ENCODE data around the gene FGF5.
"Not testable (repeated sequence)": the region's sequence is repeated elsewhere in the genome, so short reads cannot be mapped to it uniquely, and the experiment has no call there.

Gene FGF5

DNA sequence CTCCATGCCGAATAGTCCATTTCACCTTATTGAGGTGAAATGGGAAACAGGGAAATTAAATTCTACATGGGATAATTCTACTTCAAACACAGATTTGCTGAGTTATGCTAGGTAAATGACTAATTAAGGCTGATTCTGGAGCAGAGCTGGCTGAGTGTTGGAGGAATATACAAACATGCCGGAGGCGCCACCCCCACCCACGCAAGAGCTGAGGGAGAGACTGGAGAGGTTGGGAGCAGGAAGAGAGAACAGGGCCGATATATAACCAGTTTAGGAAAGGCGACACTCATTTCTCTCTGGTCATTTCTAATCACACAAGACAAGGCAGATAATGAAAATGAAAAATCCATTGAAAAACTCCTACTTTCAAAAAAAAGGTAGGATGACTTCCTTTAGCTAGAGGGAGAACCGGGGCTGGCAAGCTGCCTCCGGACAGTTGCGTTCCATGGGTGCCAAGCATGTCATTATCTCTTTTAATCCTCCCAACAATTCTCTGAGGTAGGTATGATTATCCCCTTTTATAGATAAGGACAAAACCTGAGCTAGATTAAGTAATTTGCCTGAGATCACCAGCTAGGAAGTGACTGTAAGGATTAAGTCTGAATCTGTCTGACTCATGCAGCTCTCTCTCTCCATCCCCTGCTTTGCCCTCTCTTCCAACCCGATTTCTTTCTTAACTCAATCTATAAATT, 41.5 kb downstream of the FGF5 start:
- Histone ChIP-seq H3K36me3 (ENCODE audit: insufficient read depth, insufficient read length, low read length) (no peaks in the 10 kb centered on the region), H3K27me3 (ENCODE audit: insufficient read depth, insufficient read length) (no peaks in the 10 kb centered on the region), H3K4me1 (ENCODE audit: insufficient read depth, insufficient read length) (no peaks in the 10 kb centered on the region), H3K9me3 (ENCODE audit: insufficient read depth, low read length) (peaks cover 1% of the 10 kb centered on the region; the same call in 1 of the 2 replicates), H3K4me3 (ENCODE audit: insufficient read length, low read depth) (no peak overlapping the region), H3K9ac (ENCODE audit: insufficient read length, low read depth) (no peak overlapping the region)
- DNase-seq (ENCODE audit: low read depth, low spot score) = no peak
- TF ChIP-seq YY1 (IDR thresholded peaks at IDR 0.05; ENCODE audit: insufficient read depth, insufficient read length) (no peak), SUZ12 (IDR thresholded peaks at IDR 0.05; ENCODE audit: extremely low read depth, insufficient read depth, insufficient read length) (no peak), ZNF274 (IDR thresholded peaks at IDR 0.05; ENCODE audit: low read depth, low read length) (no peak)

DNA sequence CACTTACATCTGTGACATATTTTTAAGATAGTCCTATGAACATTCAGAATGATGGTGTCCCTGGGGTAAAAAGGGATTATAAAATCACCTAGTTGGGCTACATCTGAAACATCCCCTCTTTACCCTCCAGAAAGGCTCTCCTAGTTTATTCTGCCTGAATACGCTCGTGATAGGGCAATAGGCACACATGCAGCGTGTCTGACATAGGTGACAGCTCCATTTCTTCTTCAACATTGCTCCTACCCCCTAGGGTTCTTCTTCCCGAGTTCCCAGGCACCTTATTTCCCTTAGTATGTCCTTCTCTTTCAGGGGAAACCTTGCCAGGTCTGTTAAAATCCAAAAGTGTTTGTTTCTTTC, 42.0 kb downstream of the FGF5 start:
- H3K27me3 ChIP-seq (ENCODE audit: insufficient read depth, insufficient read length) = no peaks in the 10 kb centered on the region
- TF ChIP-seq YY1 (IDR thresholded peaks at IDR 0.05; ENCODE audit: insufficient read depth, insufficient read length) = no peak
- no peak for TF ChIP-seq SUZ12 (IDR thresholded peaks at IDR 0.05; ENCODE audit: extremely low read depth, insufficient read depth, insufficient read length)
- TF ChIP-seq ZNF274 (IDR thresholded peaks at IDR 0.05; ENCODE audit: low read depth, low read length) = no peak
- H3K9ac ChIP-seq (ENCODE audit: insufficient read length, low read depth) = no peak overlapping the region
- DNase-seq (ENCODE audit: low read depth, low spot score) = no peak
- no peaks in the 10 kb centered on the region for H3K36me3 ChIP-seq (ENCODE audit: insufficient read depth, insufficient read length, low read length)
- no peak overlapping the region for H3K4me3 ChIP-seq (ENCODE audit: insufficient read length, low read depth)
- H3K4me1 ChIP-seq (ENCODE audit: insufficient read depth, insufficient read length) = no peaks in the 10 kb centered on the region
- H3K9me3 ChIP-seq (ENCODE audit: insufficient read depth, low read length) = no peaks in the 10 kb centered on the region

DNA sequence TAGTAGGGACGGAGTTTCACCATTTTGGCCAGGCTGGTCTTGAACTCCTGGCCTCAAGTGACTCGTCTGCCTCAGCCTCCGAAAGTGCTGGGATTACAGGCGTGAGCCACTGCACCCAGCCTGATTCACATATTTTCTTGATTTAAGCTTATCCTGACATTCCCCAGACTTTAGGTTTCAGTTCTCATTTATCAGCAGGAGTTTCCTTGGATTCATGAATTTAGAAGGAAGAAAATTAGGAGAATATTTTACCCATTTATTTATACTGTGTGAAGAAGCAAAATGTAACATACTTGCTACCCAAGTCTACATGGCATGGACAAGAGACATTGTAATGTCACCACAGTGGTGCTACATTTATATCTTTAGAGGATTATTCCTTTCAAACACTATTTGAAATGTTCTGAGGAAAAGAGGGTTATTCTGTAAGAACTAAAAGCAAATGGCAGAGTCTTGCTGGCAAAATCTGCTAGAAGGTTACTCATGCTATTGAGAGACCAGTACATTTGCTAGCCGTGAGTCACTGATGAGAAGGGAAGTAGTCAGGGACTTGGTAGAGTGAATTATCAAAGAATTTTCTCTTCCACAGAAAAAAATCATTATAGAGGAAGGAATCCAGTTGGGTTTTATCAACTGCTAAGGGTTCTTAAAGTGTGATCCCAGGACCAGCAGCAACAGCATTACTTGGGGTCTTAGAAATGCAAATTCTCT, 43.0 kb downstream of the FGF5 start:
- H3K4me3 ChIP-seq (ENCODE audit: insufficient read length, low read depth) = no peak overlapping the region
- no peak overlapping the region for H3K9ac ChIP-seq (ENCODE audit: insufficient read length, low read depth)
- no peaks in the 10 kb centered on the region for H3K9me3 ChIP-seq (ENCODE audit: insufficient read depth, low read length)
- TF ChIP-seq SUZ12 (IDR thresholded peaks at IDR 0.05; ENCODE audit: extremely low read depth, insufficient read depth, insufficient read length) (no peak), YY1 (IDR thresholded peaks at IDR 0.05; ENCODE audit: insufficient read depth, insufficient read length) (no peak), ZNF274 (IDR thresholded peaks at IDR 0.05; ENCODE audit: low read depth, low read length) (no peak)
- H3K4me1 ChIP-seq (ENCODE audit: insufficient read depth, insufficient read length) = no peaks in the 10 kb centered on the region
- H3K36me3 ChIP-seq (ENCODE audit: insufficient read depth, insufficient read length, low read length) = no peaks in the 10 kb centered on the region
- no peak for DNase-seq (ENCODE audit: low read depth, low spot score)
- no peaks in the 10 kb centered on the region for H3K27me3 ChIP-seq (ENCODE audit: insufficient read depth, insufficient read length)

DNA sequence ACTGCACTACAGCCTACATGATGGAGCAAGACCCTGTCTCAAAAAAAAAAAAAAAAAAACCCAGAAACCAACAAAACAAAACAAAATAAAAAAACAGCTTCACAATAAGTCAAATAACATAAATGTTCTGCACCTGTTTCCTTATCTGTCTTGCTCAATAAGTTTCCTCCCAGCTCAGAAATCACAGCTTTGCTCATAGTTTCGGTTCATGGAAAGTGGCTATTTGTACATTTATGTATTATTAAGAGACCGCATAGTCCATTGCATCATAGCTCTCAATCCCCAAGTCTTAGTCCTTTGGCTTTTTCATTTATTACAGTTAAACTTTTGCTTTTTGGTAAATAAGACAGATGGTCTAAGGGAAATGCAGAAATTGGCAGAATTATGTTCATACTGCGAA, 44.7 kb downstream of the FGF5 start:
- no peaks in the 10 kb centered on the region for H3K4me1 ChIP-seq (ENCODE audit: insufficient read depth, insufficient read length)
- no peak for DNase-seq (ENCODE audit: low read depth, low spot score)
- H3K36me3 ChIP-seq (ENCODE audit: insufficient read depth, insufficient read length, low read length) = no peaks in the 10 kb centered on the region
- no peaks in the 10 kb centered on the region for H3K27me3 ChIP-seq (ENCODE audit: insufficient read depth, insufficient read length)
- no peak overlapping the region for H3K9ac ChIP-seq (ENCODE audit: insufficient read length, low read depth)
- TF ChIP-seq ZNF274 (IDR thresholded peaks at IDR 0.05; ENCODE audit: low read depth, low read length) (no peak), SUZ12 (IDR thresholded peaks at IDR 0.05; ENCODE audit: extremely low read depth, insufficient read depth, insufficient read length) (no peak), YY1 (IDR thresholded peaks at IDR 0.05; ENCODE audit: insufficient read depth, insufficient read length) (no peak)
- no peaks in the 10 kb centered on the region for H3K9me3 ChIP-seq (ENCODE audit: insufficient read depth, low read length)
- H3K4me3 ChIP-seq (ENCODE audit: insufficient read length, low read depth) = no peak overlapping the region

DNA sequence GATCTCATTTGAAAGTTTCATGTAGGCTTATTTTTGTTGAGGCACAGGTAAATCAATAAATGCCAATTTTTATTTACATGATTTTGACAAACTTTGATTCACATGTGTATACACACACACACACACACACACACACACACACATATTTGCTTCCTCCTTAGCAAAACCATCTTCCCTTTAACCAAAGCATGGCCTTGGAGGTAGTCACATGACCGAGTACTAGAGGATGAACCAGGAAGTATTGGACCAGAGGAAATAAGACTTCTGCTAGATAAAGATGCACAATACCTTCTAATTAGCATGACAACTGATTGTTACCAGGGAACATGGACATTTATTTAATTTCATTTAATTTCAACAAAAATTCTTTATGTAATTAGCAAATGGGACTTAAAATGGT, 45.7 kb downstream of the FGF5 start:
- no peaks in the 10 kb centered on the region for H3K9me3 ChIP-seq (ENCODE audit: insufficient read depth, low read length)
- no peaks in the 10 kb centered on the region for H3K27me3 ChIP-seq (ENCODE audit: insufficient read depth, insufficient read length)
- H3K4me3 ChIP-seq (ENCODE audit: insufficient read length, low read depth) = no peak overlapping the region
- H3K9ac ChIP-seq (ENCODE audit: insufficient read length, low read depth) = no peak overlapping the region
- DNase-seq (ENCODE audit: low read depth, low spot score) = no peak
- no peaks in the 10 kb centered on the region for H3K4me1 ChIP-seq (ENCODE audit: insufficient read depth, insufficient read length)
- no peaks in the 10 kb centered on the region for H3K36me3 ChIP-seq (ENCODE audit: insufficient read depth, insufficient read length, low read length)
- TF ChIP-seq YY1 (IDR thresholded peaks at IDR 0.05; ENCODE audit: insufficient read depth, insufficient read length) (no peak), ZNF274 (IDR thresholded peaks at IDR 0.05; ENCODE audit: low read depth, low read length) (no peak), SUZ12 (IDR thresholded peaks at IDR 0.05; ENCODE audit: extremely low read depth, insufficient read depth, insufficient read length) (no peak)

DNA sequence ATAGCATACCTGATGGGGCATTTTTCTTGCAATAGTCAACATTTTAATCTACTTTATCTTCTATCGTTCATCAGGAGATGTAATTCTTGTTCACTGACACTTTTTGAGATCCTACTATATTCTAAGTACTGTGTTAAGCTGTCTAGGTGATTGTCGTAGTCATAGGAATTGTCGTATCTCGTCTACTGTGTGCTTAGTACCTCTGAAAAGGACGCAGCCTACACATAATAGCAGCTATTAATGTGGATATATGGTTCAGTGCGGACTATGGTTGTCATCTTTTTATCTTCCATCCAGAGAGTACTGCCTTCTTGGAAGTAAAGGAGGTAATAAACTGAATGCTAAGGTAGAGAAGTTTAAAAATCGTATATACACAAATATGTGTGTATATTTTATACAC, 47.2 kb downstream of the FGF5 start:
- Histone ChIP-seq H3K4me1 (ENCODE audit: insufficient read depth, insufficient read length) (no peaks in the 10 kb centered on the region), H3K4me3 (ENCODE audit: insufficient read length, low read depth) (no peak overlapping the region), H3K36me3 (ENCODE audit: insufficient read depth, insufficient read length, low read length) (no peaks in the 10 kb centered on the region), H3K9ac (ENCODE audit: insufficient read length, low read depth) (no peak overlapping the region), H3K9me3 (ENCODE audit: insufficient read depth, low read length) (no peaks in the 10 kb centered on the region), H3K27me3 (ENCODE audit: insufficient read depth, insufficient read length) (no peaks in the 10 kb centered on the region)
- no peak for DNase-seq (ENCODE audit: low read depth, low spot score)
- TF ChIP-seq YY1 (IDR thresholded peaks at IDR 0.05; ENCODE audit: insufficient read depth, insufficient read length) = no peak
- no peak for TF ChIP-seq ZNF274 (IDR thresholded peaks at IDR 0.05; ENCODE audit: low read depth, low read length)
- TF ChIP-seq SUZ12 (IDR thresholded peaks at IDR 0.05; ENCODE audit: extremely low read depth, insufficient read depth, insufficient read length) = no peak

DNA sequence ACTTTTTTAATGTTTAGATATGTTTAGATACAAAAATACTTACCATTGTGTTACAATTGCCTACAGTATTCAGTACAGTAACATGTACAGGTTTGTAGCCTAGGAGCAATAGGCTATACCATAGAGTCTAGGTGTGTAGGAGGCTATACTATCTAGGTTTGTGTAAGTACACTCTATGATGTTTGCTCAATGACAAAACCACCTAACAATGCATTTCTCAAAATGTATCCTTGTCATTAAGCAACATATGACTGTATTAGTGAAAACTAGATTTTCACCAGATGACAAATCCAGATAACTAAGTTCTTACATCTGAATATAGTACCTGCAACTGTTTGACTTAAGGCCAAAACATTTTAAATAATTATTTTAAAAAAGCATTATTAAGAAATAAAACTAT, 49.4 kb downstream of the FGF5 start:
- not testable (repeated sequence) for H3K36me3 ChIP-seq (ENCODE audit: insufficient read depth, insufficient read length, low read length); H3K4me1 ChIP-seq (ENCODE audit: insufficient read depth, insufficient read length); H3K4me3 ChIP-seq (ENCODE audit: insufficient read length, low read depth); H3K9me3 ChIP-seq (ENCODE audit: insufficient read depth, low read length); H3K27me3 ChIP-seq (ENCODE audit: insufficient read depth, insufficient read length); DNase-seq (ENCODE audit: low read depth, low spot score); H3K9ac ChIP-seq (ENCODE audit: insufficient read length, low read depth)

All from NT2/D1 (cell line).